ENCODE results near the gene TRIM65.
A peak's percentile ranks its signal among the peaks of the same experiment; 100 is the strongest.
"Not testable (repeated sequence)": the region's sequence is repeated elsewhere in the genome, so short reads cannot be mapped to it uniquely, and the experiment has no call there.

Gene TRIM65

DNA sequence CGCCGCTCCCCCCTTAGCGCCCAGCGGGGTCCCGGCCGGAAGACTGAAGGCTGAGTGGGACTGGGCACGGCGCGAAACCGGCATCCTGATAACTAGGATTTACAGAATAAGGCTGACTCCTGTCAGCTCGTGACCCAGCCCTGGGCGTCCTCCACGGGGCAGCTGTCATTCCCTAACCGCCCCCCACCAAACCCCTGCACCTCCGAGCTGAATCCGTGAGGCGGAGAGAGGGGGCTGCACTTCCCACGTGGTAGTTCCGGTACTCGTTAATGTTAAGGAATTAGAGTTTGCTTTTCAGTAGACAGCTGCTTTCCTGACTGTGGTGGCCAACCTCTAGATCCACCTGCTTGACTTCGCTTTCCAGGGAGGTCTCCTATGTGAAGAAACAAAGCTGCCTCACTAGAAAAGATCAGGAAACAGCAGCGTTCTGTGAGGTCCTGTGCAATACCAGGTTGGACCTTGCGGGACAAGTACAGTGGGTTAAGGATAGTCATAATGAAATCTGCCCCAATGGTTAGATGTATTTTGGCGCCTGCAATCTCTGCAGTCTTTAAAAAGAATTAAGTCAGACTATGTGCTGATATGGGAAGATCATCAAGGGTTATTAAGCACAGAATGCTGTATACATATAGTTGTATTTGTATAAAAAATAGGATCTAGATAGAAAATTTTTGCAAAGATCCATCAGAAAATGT, 40.5 kb downstream of the TRIM65 start:
- no peak for DNase-seq (ENCODE audit: low read depth)
- TF ChIP-seq, protein P1, sequence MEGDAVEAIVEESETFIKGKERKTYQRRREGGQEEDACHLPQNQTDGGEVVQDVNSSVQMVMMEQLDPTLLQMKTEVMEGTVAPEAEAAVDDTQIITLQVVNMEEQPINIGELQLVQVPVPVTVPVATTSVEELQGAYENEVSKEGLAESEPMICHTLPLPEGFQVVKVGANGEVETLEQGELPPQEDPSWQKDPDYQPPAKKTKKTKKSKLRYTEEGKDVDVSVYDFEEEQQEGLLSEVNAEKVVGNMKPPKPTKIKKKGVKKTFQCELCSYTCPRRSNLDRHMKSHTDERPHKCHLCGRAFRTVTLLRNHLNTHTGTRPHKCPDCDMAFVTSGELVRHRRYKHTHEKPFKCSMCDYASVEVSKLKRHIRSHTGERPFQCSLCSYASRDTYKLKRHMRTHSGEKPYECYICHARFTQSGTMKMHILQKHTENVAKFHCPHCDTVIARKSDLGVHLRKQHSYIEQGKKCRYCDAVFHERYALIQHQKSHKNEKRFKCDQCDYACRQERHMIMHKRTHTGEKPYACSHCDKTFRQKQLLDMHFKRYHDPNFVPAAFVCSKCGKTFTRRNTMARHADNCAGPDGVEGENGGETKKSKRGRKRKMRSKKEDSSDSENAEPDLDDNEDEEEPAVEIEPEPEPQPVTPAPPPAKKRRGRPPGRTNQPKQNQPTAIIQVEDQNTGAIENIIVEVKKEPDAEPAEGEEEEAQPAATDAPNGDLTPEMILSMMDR (IDR thresholded peaks at IDR 0.05; ENCODE audit: control insufficient read depth, insufficient read depth, low read depth, low read length, missing control alignments) = peak; percentile 31
- peak overlapping the region; percentile 69 for H3K4me3 ChIP-seq (ENCODE audit: control insufficient read depth, low read depth, low read length)

DNA sequence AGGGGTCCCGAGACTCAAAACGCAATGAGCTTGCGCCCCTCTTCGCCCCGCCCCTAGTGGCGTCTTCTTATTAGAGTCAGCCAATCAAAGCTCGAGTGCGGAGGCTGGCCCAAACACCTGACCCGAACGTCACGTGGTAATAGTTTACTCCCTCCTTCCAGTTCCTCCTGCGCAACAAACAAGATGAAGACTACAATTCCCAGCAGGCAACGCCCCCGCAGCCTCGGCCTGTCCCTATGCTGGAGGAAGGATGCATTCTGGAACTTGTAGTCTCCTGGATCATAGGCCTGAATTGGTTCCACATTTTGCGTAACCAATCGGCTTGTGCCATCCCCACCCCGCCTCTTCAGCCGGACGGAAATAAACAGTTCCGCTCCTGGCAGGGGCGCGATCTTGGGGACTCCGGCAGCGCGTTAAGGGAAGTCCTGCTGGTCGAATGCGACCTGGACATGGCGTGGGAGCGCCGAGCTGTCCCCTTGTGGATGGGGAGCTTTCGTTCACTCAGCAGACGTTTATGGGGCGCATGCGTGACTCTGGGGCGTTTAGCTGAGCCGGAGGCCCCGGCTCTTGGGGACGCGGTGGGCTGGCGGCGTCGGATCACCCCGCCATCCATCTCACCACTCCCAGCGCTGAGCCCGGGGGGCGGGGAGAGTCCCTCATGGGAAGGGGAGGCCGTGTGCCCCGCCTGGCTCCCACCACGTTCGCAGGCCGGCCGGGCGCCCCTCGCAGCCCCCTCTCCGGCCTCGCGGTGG, 41.3 kb downstream of the TRIM65 start, which contains the start of gene WBP2:
Gene WBP2 (minus strand): TSS at position 26 of the 752 bp plus-strand sequence. CDS start 38 bp downstream, outside the sequence.
- peak within 1 kb of the TSS; percentile 69 for H3K4me3 ChIP-seq (ENCODE audit: control insufficient read depth, low read depth, low read length)
- TF ChIP-seq, protein P1 (IDR thresholded peaks at IDR 0.05; ENCODE audit: control insufficient read depth, insufficient read depth, low read depth, low read length, missing control alignments) = peak; percentile 21
- DNase-seq (ENCODE audit: low read depth) = peak; percentile 99

DNA sequence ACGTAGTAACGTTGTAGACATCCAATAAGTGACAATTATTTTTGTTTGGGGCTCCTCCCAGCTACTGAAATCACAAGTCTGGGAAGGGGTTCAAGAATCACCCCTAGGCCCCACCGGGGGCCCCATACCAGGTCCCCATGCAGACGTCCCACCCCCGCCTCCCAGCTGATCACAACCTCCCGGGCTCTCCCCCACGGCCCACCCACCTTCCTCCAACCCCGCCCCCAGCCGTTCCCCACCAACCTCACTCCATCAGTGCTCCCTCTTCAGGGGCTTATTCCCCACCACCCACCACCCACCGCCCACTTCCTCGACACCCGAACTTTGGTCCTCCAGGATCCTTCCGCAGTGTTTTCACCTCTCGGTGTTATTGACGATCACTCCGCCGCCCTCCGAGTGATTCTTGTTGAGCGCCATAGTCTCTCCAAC, 41.9 kb downstream of the TRIM65 start:
- peak overlapping the region; percentile 69 for H3K4me3 ChIP-seq (ENCODE audit: control insufficient read depth, low read depth, low read length)
- no peak for DNase-seq (ENCODE audit: low read depth)
- TF ChIP-seq, protein P1 (IDR thresholded peaks at IDR 0.05; ENCODE audit: control insufficient read depth, insufficient read depth, low read depth, low read length, missing control alignments) = no peak

DNA sequence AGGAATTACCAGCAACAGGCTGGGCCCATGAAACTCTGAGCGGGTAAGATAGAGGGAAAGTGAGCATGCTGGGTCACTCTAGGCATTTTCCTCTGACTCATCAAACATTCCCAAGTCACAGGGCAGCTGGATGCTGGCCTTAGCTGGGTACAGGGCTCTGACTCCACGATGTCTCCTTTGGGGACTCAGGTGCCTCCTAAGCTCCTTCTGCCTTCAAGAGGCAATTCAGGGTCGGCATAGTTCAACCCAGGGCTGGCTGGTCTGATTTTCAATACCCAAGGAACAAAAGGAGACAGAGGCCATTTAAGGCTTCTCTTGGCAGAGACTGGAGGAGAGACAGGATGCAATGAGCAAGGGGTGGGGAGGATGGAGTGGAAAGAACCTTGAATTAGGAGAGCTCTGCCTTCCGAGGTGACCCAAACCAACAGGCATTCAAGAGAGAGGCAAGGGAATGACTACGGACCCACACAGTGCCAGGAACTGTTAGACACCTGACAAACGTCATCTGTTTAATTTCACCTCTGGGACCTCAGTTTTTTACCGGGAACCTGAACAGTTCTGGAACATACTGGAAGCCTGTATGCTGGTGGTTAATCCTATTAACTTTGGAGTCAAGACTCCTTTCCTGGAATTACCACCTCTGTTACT, 42.5 kb downstream of the TRIM65 start:
- peak overlapping the region; percentile 69 for H3K4me3 ChIP-seq (ENCODE audit: control insufficient read depth, low read depth, low read length)
- TF ChIP-seq, protein P1 (IDR thresholded peaks at IDR 0.05; ENCODE audit: control insufficient read depth, insufficient read depth, low read depth, low read length, missing control alignments) = no peak
- DNase-seq (ENCODE audit: low read depth) = no peak

DNA sequence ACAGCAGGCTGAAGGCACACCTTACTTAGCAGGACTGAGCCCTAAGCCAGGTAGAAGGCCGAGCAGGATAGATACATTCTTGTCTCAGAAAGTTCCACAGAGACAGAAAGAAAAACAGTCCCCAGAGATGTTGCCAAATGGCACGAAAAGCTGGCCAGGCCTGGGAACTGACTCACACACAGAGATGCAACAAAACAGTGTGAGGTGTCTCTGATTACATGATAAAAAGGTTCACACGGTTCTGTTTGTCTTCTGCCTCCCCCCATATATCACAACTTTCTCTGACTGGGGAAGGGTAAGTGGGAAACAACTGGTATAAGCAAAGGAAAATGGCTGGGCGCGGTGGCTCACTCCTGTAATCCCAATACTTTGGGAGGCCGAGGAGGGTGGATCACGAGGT, 43.3 kb downstream of the TRIM65 start:
- H3K4me3 ChIP-seq (ENCODE audit: control insufficient read depth, low read depth, low read length) = no peak overlapping the region
- DNase-seq (ENCODE audit: low read depth) = no peak
- TF ChIP-seq, protein P1 (IDR thresholded peaks at IDR 0.05; ENCODE audit: control insufficient read depth, insufficient read depth, low read depth, low read length, missing control alignments) = no peak

DNA sequence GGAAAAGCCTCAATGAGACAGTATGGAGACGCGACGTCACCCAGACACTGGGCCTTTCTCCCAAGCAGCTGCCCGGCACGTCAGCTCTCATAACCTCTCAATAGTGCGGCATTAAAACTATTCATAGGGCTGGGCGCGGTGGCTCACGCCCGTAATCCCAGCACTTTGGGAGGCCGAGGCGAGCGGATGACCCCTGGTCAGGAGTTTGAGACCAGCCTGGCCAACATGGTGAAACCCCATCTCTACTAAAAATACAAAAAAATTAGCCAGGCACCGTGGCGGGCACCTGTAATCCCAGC, 45.1 kb downstream of the TRIM65 start:
- DNase-seq (ENCODE audit: low read depth); H3K4me3 ChIP-seq (ENCODE audit: control insufficient read depth, low read depth, low read length): not testable (repeated sequence)
